RCC 7860 (cell line): ENCODE measurements around the gene F2.

Source experiments
- DNase-seq: peaks from one replicate; pipeline ENCODE4 v3.0.0-alpha.2; 2015; ENCODE audit warnings: low spot score
- FAIRE-seq: peaks from 2 replicates; lab custom pipeline; 2012; peaks lifted over from hg19 to GRCh38; lab: Jason Lieb, UNC

F2 gene

DNA sequence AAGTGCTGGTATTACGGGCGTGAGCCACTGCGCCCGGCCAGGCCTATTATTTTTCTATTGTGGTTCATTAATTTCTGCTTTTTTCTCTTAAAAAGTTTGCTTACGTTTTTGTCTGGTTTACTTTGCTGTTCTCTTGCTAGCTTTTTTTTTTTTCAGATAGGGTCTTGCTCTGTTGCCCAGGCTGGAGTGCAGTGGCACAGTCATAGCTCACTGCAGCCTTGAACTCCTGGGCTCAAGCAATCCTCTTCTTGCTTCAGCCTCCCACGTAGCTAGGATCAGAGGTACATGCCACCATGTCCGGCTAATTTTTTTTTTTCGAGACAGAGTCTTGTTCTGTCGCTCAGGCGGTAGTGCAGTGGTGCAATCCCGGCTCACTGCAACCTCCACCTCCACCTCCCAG lies 18.7 kb downstream of the F2 start:
- no peak for FAIRE-seq
- DNase-seq: no peak

DNA sequence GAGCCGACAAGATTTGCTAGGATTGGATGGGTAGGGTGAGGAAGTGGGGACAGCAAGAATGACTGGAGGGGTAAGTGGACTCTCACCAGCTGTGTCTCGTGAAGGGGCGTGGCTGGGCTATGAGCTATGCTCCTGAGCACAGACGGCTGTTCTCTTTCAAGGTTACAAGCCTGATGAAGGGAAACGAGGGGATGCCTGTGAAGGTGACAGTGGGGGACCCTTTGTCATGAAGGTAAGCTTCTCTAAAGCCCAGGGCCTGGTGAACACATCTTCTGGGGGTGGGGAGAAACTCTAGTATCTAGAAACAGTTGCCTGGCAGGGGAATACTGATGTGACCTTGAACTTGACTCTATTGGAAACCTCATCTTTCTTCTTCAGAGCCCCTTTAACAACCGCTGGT lies 19.9 kb downstream of the F2 start:
- no peak for FAIRE-seq

DNA sequence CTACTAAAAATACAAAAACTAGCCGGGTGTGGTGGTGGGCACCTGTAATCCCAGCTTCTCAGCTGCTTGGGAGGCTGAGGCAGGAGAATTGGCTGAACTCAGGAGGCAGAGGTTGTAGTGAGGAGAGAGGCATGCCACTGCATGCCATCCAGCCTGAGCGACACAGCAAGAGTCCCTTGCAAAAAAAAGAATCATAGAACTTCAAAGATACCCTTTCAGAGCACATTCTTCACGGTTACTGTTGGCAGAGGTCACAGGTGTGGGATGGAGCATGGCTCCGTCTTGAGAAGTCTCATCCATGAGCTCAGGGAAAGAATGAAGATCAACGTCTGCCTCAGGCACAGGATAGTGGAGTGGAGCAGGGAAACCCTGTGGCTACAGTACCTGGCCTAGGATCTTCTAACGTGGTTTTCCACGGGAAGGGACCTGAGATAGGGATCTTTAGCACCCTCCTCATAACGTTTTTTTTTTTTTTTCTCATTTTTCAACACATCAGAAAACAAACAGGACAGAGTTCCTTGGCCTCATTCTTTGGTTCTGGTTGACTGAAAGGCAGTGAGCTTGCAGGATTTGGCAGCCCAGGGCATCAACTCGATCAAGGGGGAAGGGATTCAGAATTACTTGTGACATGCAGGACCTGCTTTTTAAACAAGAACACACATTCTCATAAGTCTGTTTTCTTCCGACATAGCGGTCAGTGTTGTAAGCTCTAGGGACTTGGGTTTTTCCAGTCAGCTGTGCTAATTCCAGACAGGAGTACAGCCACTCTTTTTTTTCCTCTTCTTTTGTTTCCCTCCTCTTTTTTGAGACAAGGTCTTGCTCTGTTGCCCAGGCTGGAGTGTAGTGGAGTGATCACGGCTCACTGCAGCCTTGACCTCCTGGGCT lies 22.8 kb downstream of the F2 start:
- no peak for FAIRE-seq
- no peak for DNase-seq

More for the DNA sequence above, 19.9 kb downstream of the F2 start:
- DNase-seq: no peak

DNA sequence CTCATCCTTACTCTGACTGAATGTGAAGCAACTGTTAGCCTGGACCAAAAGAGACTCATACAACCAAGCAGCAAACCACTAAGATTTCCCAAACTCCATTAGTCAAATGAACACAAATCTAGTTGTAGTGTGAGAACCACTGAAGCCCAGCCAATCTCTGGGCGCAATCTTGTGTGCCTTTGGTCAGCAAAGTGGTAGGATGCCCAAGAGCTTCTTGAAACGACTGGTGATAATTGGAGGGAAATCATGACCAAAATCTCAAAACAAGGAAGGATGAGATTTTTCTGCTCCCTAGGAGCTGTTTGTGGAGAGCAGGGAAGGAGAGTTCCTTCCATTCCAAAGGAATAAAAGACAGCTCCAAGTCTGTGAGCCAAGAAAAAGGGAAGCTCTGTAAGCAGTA lies 24.0 kb downstream of the F2 start:
- no peak for FAIRE-seq
- no peak for DNase-seq

DNA sequence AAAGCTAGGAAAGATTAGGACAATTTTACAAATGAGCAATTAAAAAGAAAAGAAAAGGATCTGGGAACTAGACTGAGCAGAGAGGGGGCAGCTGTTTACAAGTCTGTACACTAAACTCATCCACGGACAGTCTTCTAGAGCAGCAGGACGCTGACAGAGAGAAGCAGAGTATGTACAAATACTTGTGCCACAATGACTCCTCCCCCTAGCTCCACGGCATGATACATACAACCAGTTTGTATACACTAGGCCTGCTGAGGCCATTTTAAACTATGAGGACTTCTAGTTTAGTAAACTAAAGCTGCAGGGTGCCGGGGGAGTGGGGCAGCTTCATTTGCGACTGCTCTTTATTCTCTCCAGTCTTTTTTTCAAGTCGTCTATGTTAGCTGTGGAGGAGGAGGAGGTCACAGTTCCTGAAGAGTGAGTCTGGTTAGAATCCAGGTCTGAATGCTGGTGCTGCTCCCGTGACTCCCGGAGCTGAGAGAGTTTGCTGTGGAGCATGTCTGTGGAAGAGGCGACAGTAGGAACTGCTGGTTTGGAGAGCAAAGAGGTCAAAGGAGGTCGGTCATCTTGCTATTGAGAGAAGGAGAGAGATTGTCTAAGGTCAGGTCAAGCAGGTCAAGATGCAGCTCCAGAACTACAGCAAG lies 24.8 kb downstream of the F2 start:
- FAIRE-seq: no peak

DNA sequence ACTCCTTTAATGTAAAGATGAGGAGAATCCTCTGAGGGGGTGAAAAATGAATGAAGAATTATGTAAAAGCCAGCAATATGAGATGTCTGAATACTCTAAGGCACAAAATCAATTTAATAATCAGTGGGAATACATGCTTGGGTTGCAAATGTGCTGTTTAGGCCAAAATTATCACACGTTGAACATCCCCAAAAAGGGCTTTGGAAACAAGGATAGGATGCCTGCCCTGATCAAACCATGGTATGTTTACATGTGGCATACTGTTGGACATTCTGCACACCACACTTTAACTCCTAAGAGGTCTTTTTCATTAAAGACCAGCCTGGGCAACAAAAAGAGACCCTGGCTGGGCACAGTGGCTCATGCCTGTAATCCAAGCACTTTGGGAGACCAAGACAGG lies 26.3 kb downstream of the F2 start:
- DNase-seq (no peak), FAIRE-seq (no peak)

More for the DNA sequence above, 24.8 kb downstream of the F2 start:
- no peak for DNase-seq

DNA sequence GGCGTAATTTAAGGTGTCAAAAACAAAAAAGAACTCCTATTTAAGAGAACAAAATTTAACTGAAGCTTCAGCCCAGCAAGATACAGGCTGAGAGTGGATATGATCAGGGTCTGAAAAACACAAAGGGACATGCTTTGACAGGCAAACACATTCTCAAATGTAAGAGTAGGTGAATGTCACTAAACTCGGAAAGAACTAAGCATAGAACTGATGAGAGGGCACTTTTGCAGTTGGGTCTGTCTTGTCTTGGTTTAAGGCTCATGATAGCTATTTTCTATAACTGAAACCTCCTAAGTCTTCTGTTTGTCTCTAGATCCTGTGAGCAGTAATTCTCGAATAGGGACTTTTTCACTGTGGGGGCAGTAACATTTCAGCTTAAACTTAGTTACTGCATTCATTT lies 27.0 kb downstream of the F2 start:
- FAIRE-seq: no peak

DNA sequence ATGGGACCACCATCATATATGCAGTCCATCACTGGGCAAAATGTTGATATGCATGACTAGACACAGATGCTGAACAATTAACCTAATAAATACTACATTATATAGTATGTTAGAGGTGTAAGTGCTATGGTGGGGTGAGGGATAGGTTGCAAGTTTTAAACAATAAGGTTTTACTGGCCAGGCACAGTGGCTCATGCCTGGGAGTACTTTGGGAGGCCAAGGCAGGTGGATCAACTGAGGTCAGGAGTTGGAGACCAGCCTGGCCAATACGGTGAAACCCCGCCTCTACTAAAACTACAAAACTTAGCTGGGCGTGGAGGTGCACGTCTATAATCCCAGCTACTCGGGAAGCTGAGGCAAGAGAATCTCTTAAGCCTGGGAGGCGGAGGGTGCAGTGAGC lies 28.1 kb downstream of the F2 start:
- no peak for DNase-seq
- no peak for FAIRE-seq

More for the DNA sequence above, 27.0 kb downstream of the F2 start:
- DNase-seq: no peak

DNA sequence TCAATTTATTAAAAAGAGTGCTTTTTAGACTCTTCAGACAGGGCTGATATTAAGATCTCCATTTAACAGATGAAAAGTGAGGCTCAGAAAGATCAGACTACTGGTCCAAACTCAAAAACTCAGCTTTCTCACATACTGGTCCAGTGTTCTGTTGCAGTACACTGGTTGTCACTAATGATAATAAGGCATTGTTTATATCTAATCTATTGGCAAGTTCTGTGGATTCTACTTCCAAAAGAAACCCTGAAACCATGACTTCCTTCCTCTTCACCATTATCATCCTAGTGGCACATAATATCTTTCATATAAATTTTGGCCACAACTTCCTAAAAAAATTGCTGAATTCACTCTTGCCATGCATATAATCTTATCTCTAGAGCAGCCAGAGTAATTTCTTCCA lies 36.9 kb downstream of the F2 start:
- no peak for FAIRE-seq
- no peak for DNase-seq

DNA sequence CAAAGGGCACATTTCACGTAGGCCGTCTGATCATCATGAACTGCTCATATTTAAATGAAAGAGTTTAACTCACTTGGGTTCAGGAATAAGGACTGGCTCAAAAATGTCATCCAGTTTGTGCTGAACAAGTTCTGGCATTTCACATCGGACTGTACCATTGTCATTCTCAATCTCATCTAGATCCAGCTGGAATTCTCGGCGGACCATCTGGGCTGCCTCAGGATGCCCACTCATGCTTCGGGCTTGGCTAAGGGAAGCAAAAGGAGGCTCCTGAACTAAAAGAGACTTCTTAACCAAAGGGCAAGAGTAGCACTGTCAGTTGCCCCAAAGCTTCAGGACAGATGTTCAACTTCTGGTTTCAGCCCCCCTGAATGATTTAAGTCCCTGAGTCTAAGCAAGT lies 40.2 kb downstream of the F2 start:
- DNase-seq: no peak
- FAIRE-seq: no peak

DNA sequence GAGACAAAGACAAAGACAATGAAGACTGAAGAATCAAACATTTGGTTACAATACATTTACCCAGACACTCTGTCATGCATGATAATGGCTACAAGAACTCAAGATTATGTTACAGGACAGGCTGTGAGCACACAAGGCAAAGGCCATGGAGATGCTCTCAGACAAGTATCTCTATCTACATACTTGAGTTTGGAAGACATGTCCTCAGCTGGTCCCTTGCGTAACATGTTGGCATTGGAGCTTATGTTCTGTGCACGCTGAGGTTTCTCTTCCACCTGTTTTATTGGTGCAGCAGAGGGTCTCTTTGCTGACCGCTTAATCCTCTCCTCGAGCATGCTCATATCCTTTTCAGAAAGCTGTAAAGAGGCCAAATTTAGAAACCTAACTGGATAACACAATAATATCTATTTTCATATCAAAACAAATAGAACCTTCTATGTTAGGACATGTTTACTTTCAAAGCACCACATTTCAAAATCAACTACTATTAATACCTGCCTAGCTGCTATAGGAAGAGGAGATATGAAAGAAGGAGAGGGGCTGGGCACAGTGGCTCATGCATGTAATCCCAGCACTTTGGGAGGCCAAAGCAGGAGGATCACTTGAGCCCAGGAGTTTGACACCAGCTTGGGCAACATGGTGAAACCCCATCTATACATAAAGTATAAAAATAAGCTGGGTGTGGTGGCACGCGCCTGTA lies 41.6 kb downstream of the F2 start:
- DNase-seq (no peak), FAIRE-seq (no peak)

DNA sequence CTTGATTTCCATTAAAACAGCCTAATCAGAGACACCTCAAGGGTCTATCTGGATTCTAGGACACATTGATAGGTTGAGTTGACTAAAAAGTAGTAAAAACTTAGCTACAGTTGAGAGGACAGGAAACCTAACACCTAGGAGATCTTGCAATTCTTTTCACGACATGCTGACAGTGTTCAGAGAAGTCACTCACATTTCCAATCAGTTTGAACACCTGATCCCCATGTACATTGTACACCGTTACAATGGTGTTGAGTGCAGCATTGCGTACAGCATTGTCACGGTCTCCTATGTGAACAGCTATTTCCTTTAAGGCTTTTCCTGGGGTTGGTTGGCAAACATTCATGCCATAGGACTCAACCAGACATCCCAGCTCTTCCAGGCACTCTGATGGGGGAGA lies 42.8 kb downstream of the F2 start:
- FAIRE-seq: no peak
- DNase-seq: no peak

DNA sequence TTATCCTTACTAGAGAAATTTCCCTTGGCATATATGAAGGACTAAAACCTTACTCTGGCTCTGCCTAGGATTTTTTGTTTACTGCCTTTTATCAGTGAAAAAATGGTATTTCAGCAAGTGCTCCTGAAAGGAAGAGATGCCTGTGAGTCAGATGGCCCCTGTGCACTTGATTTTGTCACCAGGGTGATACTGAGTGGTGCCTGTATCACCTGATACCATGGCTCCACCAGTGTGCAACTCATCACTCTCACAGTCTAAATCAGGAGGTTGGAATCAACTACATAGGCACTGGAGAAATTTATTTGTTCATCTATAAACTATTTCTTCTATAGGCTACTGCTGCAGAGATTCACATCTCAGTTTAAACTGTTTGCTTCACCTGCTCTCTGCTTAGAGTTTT lies 43.2 kb downstream of the F2 start:
- DNase-seq: no peak
- no peak for FAIRE-seq

DNA sequence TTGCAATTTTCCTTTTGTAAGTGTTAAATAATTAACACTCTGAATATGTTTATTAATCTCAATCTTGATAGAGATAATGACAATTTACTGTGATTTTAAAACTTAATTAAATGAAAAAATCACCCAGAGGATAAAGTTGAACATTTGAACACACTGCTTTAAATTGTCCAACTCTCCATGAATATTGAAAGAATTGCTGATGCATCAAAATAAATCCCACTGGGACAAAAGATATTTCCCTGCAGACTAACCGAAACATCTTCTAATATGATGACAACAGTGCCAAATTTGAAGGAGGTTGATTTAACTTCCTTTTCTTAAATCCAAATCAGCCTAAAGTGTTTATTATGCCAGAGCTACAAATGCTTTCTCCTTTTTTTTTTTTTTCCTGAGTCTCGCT lies 47.6 kb downstream of the F2 start:
- FAIRE-seq (no peak), DNase-seq (no peak)

DNA sequence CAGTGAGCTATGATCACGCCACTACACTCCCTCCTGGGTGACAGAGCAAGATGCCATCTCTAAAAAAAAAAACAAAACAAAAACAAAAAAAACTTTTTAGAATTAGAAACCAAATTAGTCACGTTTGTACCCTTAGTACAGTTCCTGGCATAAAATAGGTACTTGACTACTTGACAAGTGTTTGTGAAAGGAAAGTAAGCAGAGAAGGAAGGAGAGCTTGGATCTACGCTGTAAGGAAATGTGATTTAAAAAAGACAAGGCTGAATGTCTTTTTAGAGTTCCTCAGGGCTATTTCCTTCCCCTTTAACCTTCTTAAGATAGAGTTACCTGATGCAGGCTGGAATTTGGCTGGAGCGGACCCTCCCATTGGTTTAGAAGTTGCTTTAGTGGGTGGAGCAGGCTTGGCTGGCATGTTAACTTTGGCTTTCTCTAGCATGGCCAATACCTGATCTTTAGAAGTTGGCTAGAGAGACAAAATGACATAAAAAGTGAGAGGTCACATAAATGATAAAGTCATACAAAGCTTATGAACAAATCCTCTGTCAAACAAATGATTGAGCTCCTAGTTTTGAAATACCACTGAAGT lies 50.7 kb downstream of the F2 start:
- no peak for FAIRE-seq

DNA sequence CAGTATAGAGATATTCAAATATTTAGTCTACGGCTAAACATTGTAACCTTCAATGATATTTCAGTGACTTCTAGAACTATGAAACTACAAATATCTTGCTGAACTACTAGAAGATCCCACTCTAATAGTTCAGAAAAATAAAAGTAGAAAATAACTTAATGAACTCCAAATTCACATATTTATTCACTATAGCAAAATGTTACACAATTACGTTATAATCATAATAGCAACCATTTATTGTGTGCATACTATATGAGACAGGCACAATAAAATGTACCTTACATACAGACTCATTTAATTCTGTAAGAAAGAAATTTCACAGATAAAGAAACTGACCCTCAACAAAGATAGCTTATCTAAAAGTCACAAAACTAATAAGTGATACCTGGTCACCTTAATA lies 57.9 kb downstream of the F2 start:
- FAIRE-seq (no peak), DNase-seq (no peak)

More for the DNA sequence above, 50.7 kb downstream of the F2 start:
- DNase-seq: no peak

DNA sequence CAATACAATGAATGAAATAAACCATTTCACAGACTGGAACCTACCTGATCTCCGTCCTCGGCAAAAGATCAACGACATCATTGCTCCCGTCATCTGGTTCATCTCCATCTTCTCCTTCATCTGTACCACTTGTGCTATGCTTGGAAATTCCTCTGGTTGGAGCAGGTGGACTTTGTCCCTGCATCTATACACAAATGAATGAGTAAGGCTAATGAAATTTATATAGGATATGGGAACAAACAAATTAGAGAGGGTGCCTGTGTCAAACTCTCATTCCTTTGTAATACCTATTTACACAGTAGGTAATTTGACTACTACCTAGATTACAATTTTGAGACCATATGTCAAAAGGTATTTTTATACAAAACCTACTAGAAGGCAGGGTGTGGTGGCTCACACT lies 59.4 kb downstream of the F2 start:
- FAIRE-seq: no peak

More for the DNA sequence above, 59.4 kb downstream of the F2 start:
- DNase-seq: no peak
